Smooth muscle cell of the brain vasculature (primary cell): ENCODE measurements around the gene PCDHGA1.

Experiments
- DNase-seq: peaks from one replicate; pipeline ENCODE4 v3.0.0-alpha.2; 2012; ENCODE audit warnings: low read depth, low spot score

Gene PCDHGA1

GRCh38 chr5:141439411-141440141 is 109.3 kb downstream of the PCDHGA1 start:
- no peak for DNase-seq

GRCh38 chr5:141440341-141440740 is 110.0 kb downstream of the PCDHGA1 start:
- no peak for DNase-seq

- no peak for DNase-seq
These were observed 111.4 kb downstream of the PCDHGA1 start for GRCh38 chr5:141441571-141442170.

GRCh38 chr5:141465351-141465750 is 135.0 kb downstream of the PCDHGA1 start:
- no peak for DNase-seq

GRCh38 chr5:141475625-141476131 is 145.4 kb downstream of the PCDHGA1 start, which contains the start of gene PCDHGC3:
Gene PCDHGC3 (plus strand): TSS chr5:141475966. CDS start chr5:141476117, 151 bp downstream.
- DNase-seq = peak; percentile 88

GRCh38 chr5:141476132-141476911 is 146.0 kb downstream of the PCDHGA1 start:
- peak; percentile 52 for DNase-seq

- DNase-seq = no peak
These were observed 146.8 kb downstream of the PCDHGA1 start for GRCh38 chr5:141477044-141477575.

GRCh38 chr5:141477815-141478214 is 147.5 kb downstream of the PCDHGA1 start:
- no peak for DNase-seq

- no peak for DNase-seq
These were observed 148.1 kb downstream of the PCDHGA1 start for GRCh38 chr5:141478321-141478945.

GRCh38 chr5:141479776-141480175 is 149.5 kb downstream of the PCDHGA1 start:
- no peak for DNase-seq

- DNase-seq = no peak
These were observed 153.6 kb downstream of the PCDHGA1 start for GRCh38 chr5:141483902-141484301.

- DNase-seq = no peak
These were observed 154.0 kb downstream of the PCDHGA1 start for GRCh38 chr5:141484310-141484640.

GRCh38 chr5:141484641-141485311 is 154.5 kb downstream of the PCDHGA1 start, which contains the start of gene PCDHGC4:
Gene PCDHGC4 (plus strand): TSS chr5:141485030. CDS start chr5:141485174, 144 bp downstream.
- DNase-seq = no peak

- DNase-seq = no peak
These were observed 155.2 kb downstream of the PCDHGA1 start for GRCh38 chr5:141485321-141486055.

- DNase-seq = no peak
These were observed 155.8 kb downstream of the PCDHGA1 start for GRCh38 chr5:141486091-141486490.

- no peak for DNase-seq
These were observed 156.8 kb downstream of the PCDHGA1 start for GRCh38 chr5:141487131-141487530.

GRCh38 chr5:141488591-141489561 is 158.6 kb downstream of the PCDHGA1 start, which contains the start of gene PCDHGC5:
Gene PCDHGC5 (plus strand): TSS chr5:141489081. CDS start chr5:141489241, 160 bp downstream.
- DNase-seq = no peak

- DNase-seq = no peak
These were observed 159.5 kb downstream of the PCDHGA1 start for GRCh38 chr5:141489841-141490240.

- DNase-seq = no peak
These were observed 160.0 kb downstream of the PCDHGA1 start for GRCh38 chr5:141490271-141490670.
